K562 (cell line): Measurements from ENCODE around the gene EPHB6. TPM values are rescaled to one million over a fixed set of nuclear protein-coding genes. Genes with fewer than 3 reads are reported as not detected.

Source experiments
- EP300 ChIP-seq: IDR thresholded peaks from 2 replicates; pipeline ENCODE4 v1.6.1; 2012; ENCODE audit warnings: low read length, improper control_type of control experiment
- ILK ChIP-seq: fragments of 450-650 bp; IDR thresholded peaks from 2 replicates; pipeline ENCODE4 v1.6.1; 2016; ENCODE audit warnings: missing genetic modification characterization, low read depth, mild to moderate bottlenecking, missing compliant biosample characterization, moderate library complexity, borderline replicate concordance
- IRF2 ChIP-seq: sonication (generic); formaldehyde crosslinking; IDR thresholded peaks from 2 replicates; pipeline ENCODE4 v1.8.1; 2022; ENCODE audit warnings: mild to moderate bottlenecking, missing genetic modification reagents
- MGA ChIP-seq: fragments of 450-650 bp; IDR thresholded peaks from 2 replicates; pipeline ENCODE4 v1.6.1; 2016; ENCODE audit warnings: mild to moderate bottlenecking, moderate library complexity
- MYNN ChIP-seq, 2 experiments: sonication (generic); formaldehyde crosslinking in 1 of 2; IDR thresholded peaks; 2 replicates each; pipeline versions ENCODE4 v1.5.0 to v1.6.1; 2016 to 2020; ENCODE audit warnings: antibody characterized with exemption in 1 of 2, missing genetic modification reagents in 1 of 2
- RBM14 ChIP-seq: fragments of 200-400 bp; formaldehyde crosslinking; IDR thresholded peaks from 2 replicates; pipeline ENCODE4 v1.6.1; 2018; ENCODE audit warnings: low read depth, mild to moderate bottlenecking, low read length, moderate library complexity, borderline replicate concordance; ENCODE audit not compliant: insufficient read depth
- ZC3H8 ChIP-seq: fragments of 450-650 bp; IDR thresholded peaks from 2 replicates; pipeline ENCODE4 v1.6.1; 2017
- ZFX ChIP-seq: sonication (generic); formaldehyde crosslinking; IDR thresholded peaks from 2 replicates; pipeline ENCODE4 v1.8.0; 2022; ENCODE audit warnings: mild to moderate bottlenecking, missing genetic modification reagents, moderate library complexity
- ZNF143 ChIP-seq: sonication (generic); formaldehyde crosslinking; IDR thresholded peaks from 2 replicates; pipeline ENCODE4 v1.9.0; 2022; ENCODE audit warnings: mild to moderate bottlenecking, missing genetic modification reagents
- ZNF398 ChIP-seq: fragments of 250-450 bp; sonication (Bioruptor Pico); IDR thresholded peaks from 2 replicates; pipeline ENCODE4 v1.8.0; 2021; ENCODE audit warnings: moderate library complexity, mild to moderate bottlenecking, inconsistent platforms
- ZNF717 ChIP-seq: fragments of 250-450 bp; sonication (Bioruptor Pico); IDR thresholded peaks from 2 replicates; pipeline ENCODE4 v1.5.0; 2021
- polyA plus RNA-seq, 8 experiments: library from polyadenylated mRNA; depleted of rRNA in 4 of 8; stranded (reverse) in 5 of 8; unstranded in 3 of 8; fragments of >200 nt; fragmentation: Nextera tagmentation in 2 of 8; fragmentation: Illumina TruSeq in 1 of 8; extraction: Ambion mirVana in 2 of 8; extraction: Trizol in 1 of 8; gene quantifications; 2 replicates each; pipeline versions ENCODE4 v1.2.1 to v1.2.3, GENCODE V29; 2011 to 2014; ENCODE audit warnings: inconsistent platforms in 1 of 8, missing spikeins in 1 of 8
- total RNA-seq, 7 experiments: library from RNA; depleted of rRNA in 6 of 7; stranded (reverse); fragments of >200 nt in 6 of 7; fragmentation: Illumina TruSeq in 2 of 7; extraction: Trizol in 2 of 7; gene quantifications; 2 replicates each; pipeline versions ENCODE4 v1.2.1 to v1.2.3, GENCODE V29; 2011 to 2021; ENCODE audit warnings: low replicate concordance in 1 of 7
- TF ChIP-seq, protein P1 (sequence below), 2 experiments: fragments of 200-800 bp in 1 of 2; sonication (Bioruptor generic) in 1 of 2; sonication (generic) in 1 of 2; formaldehyde crosslinking in 1 of 2; IDR thresholded peaks in 1 of 2; conservative IDR thresholded peaks in 1 of 2; 2 replicates each; pipeline versions ENCODE4 v1.5.0 to v1.6.1; 2016 to 2020; ENCODE audit warnings: missing compliant biosample characterization in 1 of 2, missing genetic modification characterization in 1 of 2, missing genetic modification reagents in 1 of 2

The EPHB6 gene
- total and polyA plus RNA-seq, 9 of the 15 experiments (the other 6 are each of a cell fraction or from before 2014, with no cell fraction given) = 1.4 to 123 (median 7.6) TPM

DNA sequence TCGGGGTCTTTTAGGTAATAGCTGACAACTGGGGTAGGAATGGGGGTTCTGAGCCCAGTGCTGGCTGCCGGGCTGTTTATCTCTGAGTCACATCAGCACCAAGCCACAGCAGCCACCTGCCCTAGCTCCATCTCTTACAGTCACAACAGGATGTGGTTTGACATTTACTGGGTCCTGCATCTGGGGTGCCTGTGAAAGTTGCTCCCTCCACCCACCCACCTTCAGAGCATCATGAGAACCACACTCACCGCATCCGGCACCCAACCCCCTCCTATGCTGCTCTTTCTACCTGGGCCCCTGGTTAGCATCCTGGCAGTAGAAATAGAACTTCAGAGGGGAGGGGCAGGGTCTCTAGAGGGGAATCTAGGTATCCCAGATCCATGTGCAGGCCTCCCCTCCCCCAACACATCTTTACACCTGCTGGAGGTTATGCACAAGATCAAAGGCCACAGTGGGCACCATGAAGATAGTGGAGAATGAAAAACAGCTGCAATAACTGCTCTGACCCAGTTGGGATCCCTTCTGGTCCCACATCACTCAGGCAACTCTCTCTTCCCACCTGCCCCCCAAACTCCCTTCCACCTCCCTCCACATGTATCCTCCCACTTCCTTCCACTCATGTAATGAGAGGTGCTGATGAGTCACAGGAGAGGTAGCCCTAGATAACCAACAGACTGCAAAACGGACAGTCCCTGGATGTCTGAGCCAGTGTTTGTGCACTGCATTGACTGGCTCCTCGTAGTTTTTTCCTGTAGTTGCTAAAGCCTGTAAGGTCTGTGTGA is 45.9 kb upstream of the EPHB6 start (continued):
- TF ChIP-seq MGA = no peak
- no peak for TF ChIP-seq ZNF717 (CRISPR knock-in tag)
- TF ChIP-seq MYNN (IDR thresholded peaks at IDR 0.05) = peak; percentile 54; the same call in 1 of the 2 replicates
- no peak for TF ChIP-seq MYNN (CRISPR knock-in tag; IDR thresholded peaks at IDR 0.05)
- no peak for TF ChIP-seq RBM14
- TF ChIP-seq ZC3H8 = no peak
- no peak for TF ChIP-seq ZNF398 (CRISPR knock-in tag)
- peak; percentile 84; the same call in 1 of the 2 replicates for TF ChIP-seq EP300
- TF ChIP-seq ZNF143 (CRISPR knock-in tag) = 0 out of 2 replicates have a peak, but pooled peaks have one; percentile 22
- no peak for TF ChIP-seq ZFX (CRISPR knock-in tag)
- TF ChIP-seq ILK (tag) = no peak
- TF ChIP-seq IRF2 (CRISPR knock-in tag) = no peak
- TF ChIP-seq, protein P1, sequence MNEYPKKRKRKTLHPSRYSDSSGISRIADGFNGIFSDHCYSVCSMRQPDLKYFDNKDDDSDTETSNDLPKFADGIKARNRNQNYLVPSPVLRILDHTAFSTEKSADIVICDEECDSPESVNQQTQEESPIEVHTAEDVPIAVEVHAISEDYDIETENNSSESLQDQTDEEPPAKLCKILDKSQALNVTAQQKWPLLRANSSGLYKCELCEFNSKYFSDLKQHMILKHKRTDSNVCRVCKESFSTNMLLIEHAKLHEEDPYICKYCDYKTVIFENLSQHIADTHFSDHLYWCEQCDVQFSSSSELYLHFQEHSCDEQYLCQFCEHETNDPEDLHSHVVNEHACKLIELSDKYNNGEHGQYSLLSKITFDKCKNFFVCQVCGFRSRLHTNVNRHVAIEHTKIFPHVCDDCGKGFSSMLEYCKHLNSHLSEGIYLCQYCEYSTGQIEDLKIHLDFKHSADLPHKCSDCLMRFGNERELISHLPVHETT (CRISPR knock-in tag; conservative IDR thresholded peaks at IDR 0.05 in 1 of 2, IDR thresholded peaks at IDR 0.05 in 1 of 2) = no peak
